GM21786 (cell line): Measurements from ENCODE around the gene TNFRSF17.
A peak's percentile ranks its signal among the peaks of the same experiment; 100 is the strongest.
"Not testable (repeated sequence)": the region's sequence is repeated elsewhere in the genome, so short reads cannot be mapped to it uniquely, and the experiment has no call there.

Experiments
- ATAC-seq: cut with Tn5 transposase; IDR thresholded peaks from one replicate; pipeline ENCODE4 v1.9.1; 2021; ENCODE audit not compliant: unreplicated experiment

The TNFRSF17 gene

DNA sequence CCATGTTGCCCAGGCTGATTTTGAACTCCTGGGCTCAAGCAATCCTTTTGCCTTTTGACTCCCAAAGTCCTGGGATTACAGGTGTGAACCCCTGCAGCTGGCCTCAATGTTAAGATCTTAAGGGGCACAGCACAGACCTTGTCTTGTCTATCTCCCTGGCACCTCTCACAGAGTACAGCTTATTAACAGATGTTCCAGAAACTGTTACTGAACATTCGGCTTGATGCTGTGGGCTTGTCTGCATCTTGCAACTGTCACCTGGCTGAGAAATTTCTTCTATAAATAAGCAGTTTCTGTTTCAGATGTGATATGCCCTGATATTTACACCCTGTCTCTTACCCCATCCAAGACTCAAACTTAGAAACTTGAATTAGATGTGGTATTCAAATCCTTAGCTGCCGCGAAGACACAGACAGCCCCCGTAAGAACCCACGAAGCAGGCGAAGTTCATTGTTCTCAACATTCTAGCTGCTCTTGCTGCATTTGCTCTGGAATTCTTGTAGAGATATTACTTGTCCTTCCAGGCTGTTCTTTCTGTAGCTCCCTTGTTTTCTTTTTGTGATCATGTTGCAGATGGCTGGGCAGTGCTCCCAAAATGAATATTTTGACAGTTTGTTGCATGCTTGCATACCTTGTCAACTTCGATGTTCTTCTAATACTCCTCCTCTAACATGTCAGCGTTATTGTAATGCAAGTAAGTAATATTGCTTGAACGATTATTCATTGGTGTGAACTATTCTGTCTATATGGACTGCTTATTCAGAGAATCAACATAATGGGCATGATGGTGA, at the start of gene TNFRSF17:
TNFRSF17 (plus strand) TSS at position 450 of the 791 bp plus-strand sequence; CDS start at position 565, 115 bp downstream.
- peak; percentile 80 for ATAC-seq

DNA sequence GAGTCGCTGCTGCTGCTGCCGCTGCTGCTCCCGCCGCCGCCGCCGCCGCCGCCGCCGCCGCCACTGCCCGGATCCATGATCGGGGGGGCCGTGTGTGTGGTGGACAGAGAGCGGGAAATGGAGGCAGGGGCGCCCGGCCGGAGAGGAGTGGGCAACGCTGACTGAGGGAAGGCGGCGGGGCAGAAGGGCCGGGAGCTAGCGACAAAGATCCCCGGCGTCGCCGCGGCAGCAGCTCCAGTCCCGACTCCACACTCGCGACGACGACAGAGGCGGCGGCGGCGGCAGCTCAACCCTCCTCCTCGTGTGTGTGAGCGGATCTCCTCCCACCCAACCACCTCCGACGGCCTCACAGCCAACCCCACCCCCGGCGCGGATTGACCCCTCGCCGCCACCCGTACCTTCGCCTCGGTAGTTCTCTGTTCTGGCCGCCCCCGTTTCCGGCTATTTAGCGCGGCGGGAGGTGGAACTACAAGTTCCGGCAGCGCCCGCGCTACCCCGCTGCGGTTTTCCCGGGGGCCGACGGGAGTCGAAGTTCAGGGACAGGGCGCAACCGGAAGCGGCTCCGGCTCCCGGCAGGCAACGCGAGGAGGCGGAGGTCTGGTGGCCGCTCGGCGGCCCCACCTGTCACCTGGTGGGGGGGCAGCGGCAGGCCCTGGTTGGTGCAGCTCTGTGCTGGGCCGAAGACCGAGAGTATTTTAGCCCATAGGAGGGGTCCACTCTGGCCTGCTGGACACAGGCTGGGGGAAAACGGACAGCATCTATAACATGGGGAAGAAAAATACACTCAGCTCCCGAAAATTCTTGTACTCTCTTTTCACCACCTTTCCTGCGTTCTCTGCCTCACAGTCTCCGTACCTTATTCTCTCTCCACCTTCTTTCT, 49.1 kb upstream of the TNFRSF17 start, which contains the start of gene GSPT1:
GSPT1 (minus strand) TSS at position 313 of the 880 bp plus-strand sequence; CDS start at position 77, 236 bp downstream.
- ATAC-seq = peak; percentile 81

DNA sequence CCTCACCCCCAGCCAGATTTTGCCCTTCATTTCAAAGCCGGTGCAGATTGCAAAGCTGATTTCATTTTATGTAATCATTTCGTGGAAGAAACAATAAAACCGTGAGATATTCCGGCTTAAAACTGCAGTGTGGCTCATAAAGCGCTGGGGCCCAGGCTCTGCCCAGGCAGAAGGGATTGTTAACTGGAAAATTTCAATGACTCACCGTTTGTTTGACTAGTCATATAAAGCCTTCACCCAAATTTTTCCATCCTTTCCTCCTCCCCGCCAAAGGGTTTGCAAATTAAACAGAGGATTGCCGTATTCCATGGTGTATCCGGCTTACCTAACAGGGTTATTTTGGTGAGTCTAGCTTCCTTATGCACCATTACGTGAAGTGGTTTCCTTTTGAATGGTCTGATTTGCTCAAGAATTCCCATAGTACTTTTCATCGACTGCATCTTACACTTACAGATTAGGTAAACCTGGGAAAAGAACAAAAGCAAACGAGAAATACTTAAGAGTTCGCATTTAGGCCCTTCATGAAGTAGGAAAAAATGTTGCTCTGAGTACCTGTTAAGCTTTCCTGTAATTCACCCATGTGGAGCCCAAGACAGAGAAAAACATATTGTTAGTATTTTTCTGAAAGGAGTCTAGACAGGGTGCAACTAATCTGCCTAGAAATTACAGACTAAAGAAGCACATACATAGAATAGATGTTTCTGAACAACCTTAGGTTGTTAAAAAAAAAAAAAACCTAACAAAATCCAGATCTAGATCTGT, 48.3 kb upstream of the TNFRSF17 start:
- ATAC-seq = no peak

DNA sequence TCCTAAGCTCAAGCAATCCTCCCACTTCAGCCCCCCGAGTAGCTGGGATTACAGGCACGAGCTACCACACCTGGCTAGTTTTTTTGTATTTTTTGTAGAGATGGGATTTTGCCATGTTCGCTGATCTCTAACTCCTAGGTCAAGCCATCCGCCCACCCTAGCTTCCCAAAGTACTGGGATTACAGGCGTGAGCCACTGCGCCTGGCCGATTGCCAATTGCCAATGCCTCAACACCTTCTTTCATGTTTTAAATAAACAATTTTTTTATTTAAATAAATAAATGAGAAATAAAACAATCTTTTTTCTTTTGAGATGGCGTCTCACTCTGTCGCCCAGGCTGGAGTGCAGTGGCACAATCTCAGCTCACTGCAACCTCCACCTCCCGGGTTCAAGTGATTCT, 41.0 kb upstream of the TNFRSF17 start:
- ATAC-seq = not testable (repeated sequence)

DNA sequence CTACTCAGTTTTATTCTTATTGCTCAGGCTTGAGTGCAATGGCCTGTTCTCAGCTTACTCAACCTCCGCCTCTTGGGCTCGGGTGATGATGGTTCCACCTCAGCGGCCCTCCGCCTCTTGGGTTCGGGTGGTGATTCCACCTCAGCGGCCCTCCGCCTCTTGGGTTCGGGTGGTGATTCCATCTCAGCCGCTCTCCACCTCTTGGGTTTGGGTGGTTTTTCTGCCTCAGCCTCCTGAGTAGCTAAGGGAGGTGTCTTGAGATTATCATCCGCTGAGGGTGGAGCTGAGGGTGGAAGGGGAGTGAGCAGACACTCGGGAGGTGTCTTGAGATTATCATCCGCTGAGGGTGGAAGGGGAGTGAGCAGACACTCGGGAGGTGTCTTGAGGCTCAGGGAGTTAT, 37.7 kb upstream of the TNFRSF17 start:
- ATAC-seq = not testable (repeated sequence)

DNA sequence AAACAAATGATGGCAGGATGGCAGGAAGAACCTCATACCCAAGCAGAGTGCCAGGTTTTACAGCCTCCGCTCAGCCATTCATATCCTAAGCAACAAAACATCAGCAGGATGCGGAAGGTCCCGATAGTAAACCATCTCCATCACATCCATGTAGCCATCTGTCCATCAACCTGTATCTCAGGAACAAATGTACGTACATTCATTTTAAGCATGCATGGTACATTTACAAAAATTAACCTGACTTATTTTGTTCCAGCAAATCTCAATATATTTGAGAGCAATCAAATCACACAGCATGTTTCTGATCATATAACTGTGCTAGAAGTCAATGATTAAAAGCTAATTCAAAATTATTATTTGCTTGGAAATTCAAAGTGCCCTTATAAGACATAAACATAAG, 23.1 kb upstream of the TNFRSF17 start, which contains the start of gene NPIPB2:
NPIPB2 (minus strand) TSS at position 101 of the 400 bp plus-strand sequence; CDS start at position 101, 0 bp downstream.
- not testable (repeated sequence) for ATAC-seq

DNA sequence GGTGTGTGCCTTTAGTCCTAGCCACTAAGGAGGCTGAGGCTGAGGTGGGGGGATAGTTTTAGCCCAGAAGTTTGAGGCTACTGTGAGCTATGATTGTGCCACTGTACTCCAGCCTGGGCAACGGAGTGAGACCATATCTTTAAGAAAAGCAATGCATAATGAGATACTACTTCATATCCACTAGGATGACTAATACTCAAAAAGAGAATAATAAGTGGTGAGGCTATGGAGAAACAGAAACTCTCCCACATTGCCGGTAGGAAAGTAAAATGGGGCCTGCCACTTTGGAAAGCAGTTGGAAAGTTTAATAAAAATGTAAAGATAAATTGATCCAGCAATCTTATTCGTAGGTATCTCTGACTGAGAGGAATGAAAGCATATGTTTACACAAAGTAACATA, 18.6 kb upstream of the TNFRSF17 start:
- ATAC-seq = no peak

DNA sequence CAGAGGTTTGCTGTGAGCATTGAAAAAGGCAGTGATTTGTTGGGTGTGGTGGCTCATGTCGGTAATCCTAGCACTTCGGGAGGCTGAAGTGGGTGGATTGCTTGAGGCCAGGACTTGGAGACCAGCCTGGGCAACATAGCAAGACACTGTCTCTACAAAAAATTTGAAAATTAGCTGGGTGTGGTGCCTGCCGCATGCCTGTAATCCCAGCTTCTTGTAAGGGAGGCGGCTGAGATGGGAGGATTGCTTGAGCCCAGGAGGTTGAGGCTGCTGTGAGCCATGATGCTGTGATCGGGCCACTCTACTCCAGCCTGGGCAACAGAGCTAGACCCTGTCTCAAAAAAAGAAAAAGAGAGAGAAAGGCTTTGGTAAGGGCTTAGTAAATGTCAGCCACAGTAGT, 16.2 kb upstream of the TNFRSF17 start:
- ATAC-seq = no peak

DNA sequence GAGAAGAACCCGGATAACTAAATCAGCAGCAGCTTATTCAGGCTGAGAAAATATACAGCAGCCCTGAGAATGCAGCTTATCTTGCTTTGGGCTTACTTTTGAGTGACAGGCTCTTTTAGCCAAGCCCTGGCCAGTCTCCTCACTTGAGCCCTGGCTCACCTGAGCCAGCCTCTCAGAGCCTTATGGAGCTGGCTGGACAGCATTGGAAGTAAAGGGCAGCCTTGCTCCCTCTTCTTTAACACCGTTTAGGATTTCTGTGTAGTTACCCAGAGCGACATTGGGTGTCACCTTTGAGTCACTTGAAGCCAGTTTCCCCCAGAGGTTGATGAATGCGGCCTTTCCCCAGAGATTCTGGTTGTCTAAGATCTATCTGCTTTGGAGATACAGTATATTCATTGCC, 15.5 kb upstream of the TNFRSF17 start:
- no peak for ATAC-seq

DNA sequence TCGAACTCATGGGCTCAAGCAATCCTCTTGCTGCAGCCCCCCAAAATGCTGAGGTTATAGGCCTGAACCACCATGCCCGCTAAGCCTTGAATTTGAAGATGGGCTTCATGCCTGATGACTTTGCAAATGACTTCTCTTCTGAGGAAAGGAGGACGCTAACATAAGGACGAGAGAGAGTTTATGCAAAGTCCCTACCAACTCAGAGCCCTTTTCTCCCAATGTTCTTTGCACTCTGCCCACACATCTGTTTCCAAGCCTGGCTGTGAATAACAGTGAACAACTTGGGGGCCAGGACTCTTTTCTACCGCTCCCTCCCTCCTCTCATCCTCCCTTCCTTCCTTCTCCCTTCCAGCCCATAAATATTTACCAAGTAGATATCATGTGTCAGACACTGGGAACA, 14.6 kb upstream of the TNFRSF17 start:
- no peak for ATAC-seq

DNA sequence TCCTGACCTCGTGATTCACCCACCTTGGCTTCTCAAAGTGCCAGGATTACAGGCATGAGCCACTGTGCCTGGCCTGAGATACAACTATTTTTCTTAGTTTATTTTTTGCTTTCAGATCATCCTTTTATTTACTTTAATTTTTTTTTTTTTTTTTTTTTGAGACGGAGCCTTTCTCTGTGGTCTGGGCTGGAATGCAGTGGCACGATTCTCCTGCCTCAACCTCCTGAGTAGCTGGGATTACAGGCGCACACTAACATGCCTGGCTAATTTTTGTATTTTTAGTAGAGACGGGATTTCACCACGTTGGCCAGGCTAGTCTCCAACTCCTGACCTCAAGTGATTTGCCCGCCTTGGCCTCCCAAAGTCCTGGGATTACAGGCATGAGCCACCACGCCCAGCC, 11.4 kb upstream of the TNFRSF17 start:
- not testable (repeated sequence) for ATAC-seq

DNA sequence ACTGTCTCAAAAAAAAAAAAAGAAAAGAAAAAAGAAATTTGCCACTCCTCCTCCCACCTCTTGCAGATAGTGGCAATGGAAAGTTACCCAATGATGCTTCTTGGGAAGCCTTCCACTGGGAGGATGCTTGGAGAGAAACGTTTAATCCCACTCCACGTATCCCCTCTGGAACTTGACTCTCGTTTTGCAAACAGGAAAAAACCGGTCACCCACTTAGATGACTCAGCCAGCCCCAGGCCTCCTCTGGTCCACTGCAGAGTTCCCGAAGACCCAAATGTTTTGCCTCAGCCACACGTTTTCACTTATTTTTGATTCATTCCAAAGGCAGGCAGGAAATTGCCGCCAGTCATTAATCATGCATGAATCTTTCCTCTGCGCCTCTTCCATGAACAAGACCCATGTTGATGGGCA, 9.3 kb upstream of the TNFRSF17 start:
- ATAC-seq = no peak

DNA sequence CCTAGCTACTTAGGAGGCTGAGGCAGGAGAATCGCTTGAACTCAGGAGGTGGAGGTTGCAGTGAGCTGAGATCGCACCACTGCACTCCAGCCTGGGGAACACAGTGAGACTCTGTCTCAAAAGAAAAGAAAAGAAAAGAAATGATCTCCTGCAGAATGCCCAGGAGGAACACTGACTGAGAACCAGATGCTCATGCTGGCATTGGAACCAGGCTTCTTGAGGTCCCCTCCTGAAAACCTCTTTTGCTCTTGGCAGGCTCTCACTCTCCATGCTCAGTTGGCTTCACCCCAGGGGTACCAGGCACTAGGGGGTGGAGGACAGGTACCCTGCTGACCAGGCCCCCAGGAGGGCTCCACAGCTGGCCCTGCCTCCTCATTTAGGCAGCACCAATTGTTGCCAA, 8.5 kb upstream of the TNFRSF17 start:
- no peak for ATAC-seq

DNA sequence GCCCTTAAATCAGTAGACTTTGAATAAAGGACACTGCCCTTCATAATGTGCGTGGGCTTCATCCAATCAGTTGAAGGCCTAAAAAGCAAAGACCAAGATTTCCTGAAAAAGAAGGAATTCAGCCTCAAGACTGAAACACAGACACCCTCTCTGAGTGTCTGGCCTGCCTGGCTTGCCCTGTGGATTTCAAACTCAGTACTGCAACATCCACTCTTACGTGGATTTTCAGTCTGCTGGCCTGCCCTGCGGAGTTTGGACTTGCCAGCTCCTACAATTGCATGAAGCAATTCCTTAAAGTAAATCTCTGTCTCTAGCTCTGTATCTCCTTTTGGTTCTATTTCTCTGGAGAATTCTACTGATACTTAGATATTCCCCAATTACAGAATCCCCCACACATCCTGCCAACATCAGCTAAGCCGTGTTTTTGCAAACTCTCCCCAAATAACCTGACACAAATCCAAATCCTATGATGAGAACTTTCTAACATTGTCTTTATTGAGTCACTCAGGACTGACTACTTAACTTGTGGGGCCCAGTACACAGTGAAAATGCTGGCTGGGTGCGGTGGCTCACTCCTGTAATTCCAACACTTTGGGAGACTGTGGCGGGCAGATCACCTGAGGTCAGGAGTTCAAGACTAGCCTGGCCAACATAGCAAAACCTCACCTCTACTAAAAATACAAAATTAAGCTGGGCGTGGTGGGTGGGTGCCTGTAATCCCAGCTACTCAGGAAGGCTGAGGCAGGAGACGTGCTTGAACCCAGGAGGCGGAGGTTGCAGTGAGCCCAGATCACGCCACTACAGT, 7.2 kb upstream of the TNFRSF17 start:
- no peak for ATAC-seq

DNA sequence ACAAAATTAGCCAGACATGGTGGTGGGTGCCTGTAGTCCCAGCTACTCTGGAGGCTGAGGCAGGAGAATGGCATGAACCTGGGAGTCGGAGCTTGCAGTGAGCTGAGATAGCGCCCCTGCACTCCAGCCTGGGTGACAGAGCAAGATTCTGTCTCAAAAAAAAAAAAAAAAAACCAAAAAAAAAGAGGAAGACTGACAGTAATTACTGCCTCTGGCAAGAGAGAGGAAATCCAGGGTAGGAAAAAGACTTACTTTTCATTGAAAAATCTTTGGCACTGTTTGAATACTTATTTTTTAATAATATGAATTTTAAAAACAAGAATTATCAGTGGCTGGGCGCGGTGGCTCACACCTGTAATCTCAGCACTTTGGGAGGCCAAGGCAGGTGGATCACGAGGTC, 2.6 kb upstream of the TNFRSF17 start:
- ATAC-seq = not testable (repeated sequence)

DNA sequence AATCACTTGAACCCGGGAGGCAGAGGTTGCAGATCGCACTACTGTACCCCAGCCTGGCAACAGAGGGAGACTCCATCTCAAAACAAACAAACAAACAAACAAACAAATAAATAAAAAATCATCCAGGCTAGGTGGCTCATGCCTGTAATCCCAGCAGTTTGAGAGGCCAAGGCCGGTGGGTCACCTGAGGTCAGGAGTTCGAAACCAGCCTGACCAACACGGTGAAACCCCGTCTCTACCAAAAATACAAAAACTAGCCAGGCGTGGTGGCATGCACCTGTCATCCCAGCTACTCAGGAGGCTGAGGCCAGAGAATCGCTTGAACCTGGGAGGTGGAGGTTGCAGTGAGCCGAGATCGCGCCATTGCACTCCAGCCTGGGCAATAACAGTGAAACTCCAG, 2.0 kb upstream of the TNFRSF17 start:
- not testable (repeated sequence) for ATAC-seq

DNA sequence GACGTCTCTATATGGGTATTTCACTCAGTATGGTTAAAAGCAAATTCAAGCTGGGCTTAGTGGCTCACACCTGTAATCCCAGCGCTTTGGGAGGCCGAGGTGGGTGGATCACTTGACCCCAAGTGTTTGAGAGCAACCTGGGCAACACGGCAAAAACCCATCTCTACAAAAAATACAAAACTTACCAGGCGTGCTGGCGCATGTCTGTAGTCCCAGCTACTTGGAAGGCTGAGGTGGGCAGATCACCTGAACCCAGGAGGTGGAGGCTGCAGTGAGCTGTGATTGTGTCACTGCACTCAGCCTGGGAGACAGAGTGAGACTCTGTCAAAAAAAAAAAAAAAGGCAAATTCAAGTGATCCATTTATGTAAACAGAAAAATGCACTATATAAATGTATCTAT, 1.3 kb upstream of the TNFRSF17 start:
- no peak for ATAC-seq

DNA sequence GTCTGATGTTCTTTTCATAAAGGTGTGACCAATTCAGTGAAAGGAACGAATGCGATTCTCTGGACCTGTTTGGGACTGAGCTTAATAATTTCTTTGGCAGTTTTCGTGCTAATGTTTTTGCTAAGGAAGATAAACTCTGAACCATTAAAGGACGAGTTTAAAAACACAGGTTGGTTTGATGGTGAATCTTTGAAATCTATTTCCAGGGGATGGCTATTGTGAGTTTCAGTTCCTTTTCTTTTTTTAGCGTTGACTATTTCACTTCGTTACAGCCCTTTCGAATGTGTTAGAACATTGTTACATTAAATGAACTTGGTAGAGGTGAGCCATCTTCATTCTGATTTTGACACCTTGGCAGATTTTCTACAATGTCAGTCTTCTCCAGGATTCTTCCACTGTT, 1.2 kb downstream of the TNFRSF17 start:
- ATAC-seq = no peak

DNA sequence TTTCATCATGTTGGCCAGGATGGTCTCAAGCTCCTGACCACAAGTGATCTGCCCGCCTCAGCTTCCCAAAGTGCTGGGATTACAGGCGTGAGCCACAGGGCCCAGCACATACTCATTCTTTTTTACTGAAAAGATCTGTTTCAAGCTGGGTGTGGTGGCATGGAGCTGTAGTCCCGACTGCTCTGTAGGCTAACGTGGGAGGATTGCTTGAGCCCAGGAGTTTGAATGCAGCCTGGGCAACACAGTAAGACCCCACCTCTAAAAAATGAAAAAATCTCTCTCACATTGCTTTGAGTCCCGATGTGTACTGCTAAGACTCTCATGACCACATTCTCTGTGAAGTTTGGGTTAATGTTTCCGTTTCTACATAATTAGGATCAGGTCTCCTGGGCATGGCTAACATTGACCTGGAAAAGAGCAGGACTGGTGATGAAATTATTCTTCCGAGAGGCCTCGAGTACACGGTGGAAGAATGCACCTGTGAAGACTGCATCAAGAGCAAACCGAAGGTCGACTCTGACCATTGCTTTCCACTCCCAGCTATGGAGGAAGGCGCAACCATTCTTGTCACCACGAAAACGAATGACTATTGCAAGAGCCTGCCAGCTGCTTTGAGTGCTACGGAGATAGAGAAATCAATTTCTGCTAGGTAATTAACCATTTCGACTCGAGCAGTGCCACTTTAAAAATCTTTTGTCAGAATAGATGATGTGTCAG, 2.3 kb downstream of the TNFRSF17 start:
- ATAC-seq = no peak

DNA sequence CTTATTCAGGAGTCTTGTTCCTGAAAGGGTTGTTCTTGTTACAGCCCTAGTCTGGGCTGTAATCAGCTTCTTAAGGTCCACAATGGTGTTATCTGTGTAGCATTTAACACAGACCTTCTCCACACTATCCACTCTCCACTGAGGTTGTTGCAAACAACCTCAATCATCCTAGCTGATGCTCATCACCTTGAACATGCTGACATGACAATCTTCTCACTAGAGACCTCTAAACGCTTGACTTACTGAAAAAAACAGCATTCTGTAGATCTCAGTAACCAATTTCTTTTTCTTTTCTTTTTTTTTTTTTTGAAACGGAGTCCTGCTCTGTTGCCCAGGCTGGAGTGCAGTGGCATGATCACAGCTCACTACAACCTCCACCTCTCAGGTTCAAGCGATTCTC, 3.6 kb downstream of the TNFRSF17 start:
- ATAC-seq = no peak
